ENCODE results near the gene ZNF687.

Gene ZNF687

DNA sequence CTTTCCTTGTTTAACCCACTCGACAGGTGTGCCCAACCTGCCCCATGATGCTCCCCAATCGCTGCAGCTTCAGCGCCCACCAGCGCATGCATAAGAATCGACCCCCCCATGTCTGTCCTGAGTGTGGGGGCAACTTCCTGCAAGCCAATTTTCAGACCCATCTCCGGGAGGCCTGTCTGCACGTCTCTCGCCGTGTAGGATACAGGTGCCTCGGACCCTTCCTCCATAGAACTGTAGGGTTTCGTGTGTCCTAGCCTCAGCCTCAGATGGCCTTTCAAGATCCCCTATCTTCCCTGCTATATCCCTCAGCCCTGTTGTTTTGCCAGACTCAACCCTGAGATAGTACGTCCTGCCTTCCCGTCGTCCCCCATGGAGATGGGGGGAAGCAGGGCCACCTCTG lies 6.4 kb downstream of the ZNF687 start:
- Histone ChIP-seq H3K36me3 (peaks cover 71 to 89% (median 78%) of the 10 kb centered on the region in 3 donors), H3K9me3 (no peaks in the 10 kb centered on the region), H3K4me1 (peaks cover 0 to 23% (median 10%) of the 10 kb centered on the region in 4 donors), H3K4me3 (no peak overlapping the region), H3K27me3 (no peaks in the 10 kb centered on the region), H3K27ac (no peak overlapping the region)
- intact Hi-C loops (cut with DNase I; ENCODE audit: low total_unique reads), result no loop called here
- no peak for TF ChIP-seq CTCF (IDR thresholded peaks at IDR 0.05)
- DNase-seq, result no peak

- Histone ChIP-seq H3K27ac (no peak overlapping the region), H3K9me3 (no peaks in the 10 kb centered on the region), H3K27me3 (no peaks in the 10 kb centered on the region), H3K36me3 (peaks cover 80 to 97% (median 86%) of the 10 kb centered on the region in 3 donors), H3K4me1 (peaks cover 0 to 15% (median 2%) of the 10 kb centered on the region in 4 donors), H3K4me3 (no peak overlapping the region)
- no peak for TF ChIP-seq CTCF (IDR thresholded peaks at IDR 0.05)
- DNase-seq, result no peak
- intact Hi-C loops (cut with DNase I; ENCODE audit: low total_unique reads), result no loop called here
Observed at GRCh38 chr1:151289080-151289935, 7.2 kb downstream of the ZNF687 start.

- no peak overlapping the region for H3K4me3 ChIP-seq
- H3K4me1 ChIP-seq, result peaks cover 0 to 13% (median 0%) of the 10 kb centered on the region in 4 donors
- H3K27ac ChIP-seq, result no peak overlapping the region
- H3K36me3 ChIP-seq, result peaks cover 88 to 100% (median 95%) of the 10 kb centered on the region in 3 donors
- no peaks in the 10 kb centered on the region for H3K27me3 ChIP-seq
- intact Hi-C loops (cut with DNase I; ENCODE audit: low total_unique reads), result no loop called here
- no peak for DNase-seq
- H3K9me3 ChIP-seq, result no peaks in the 10 kb centered on the region
- no peak for TF ChIP-seq CTCF (IDR thresholded peaks at IDR 0.05)
Observed at GRCh38 chr1:151289991-151290708, 8.1 kb downstream of the ZNF687 start.

DNA sequence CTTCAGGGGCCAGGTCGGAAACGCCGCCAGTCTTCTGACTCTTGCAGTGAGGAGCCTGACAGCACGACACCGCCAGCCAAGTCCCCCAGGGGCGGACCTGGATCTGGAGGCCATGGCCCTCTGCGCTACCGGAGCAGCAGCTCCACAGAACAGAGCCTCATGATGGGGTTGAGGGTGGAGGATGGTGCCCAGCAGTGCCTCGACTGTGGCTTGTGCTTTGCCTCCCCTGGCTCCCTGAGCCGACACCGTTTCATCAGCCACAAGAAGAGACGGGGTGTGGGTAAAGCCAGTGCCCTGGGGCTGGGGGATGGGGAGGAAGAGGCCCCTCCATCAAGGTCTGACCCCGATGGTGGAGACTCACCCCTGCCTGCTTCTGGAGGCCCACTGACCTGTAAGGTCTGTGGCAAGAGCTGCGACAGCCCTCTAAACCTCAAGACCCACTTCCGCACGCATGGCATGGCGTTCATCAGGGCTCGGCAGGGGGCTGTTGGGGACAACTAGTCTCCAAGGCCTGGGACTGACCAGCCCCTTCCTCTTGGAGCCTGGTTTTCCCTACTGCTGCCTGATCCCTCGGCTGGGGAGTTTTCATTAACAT lies 8.7 kb downstream of the ZNF687 start:
- Histone ChIP-seq H3K36me3 (peaks cover 92 to 100% (median 96%) of the 10 kb centered on the region in 3 donors), H3K27me3 (no peaks in the 10 kb centered on the region), H3K27ac (no peak overlapping the region), H3K4me3 (no peak overlapping the region), H3K9me3 (no peaks in the 10 kb centered on the region), H3K4me1 (peaks cover 0 to 13% (median 0%) of the 10 kb centered on the region in 4 donors)
- intact Hi-C loops (cut with DNase I; ENCODE audit: low total_unique reads), result no loop called here
- no peak for TF ChIP-seq CTCF (IDR thresholded peaks at IDR 0.05)
- no peak for DNase-seq

DNA sequence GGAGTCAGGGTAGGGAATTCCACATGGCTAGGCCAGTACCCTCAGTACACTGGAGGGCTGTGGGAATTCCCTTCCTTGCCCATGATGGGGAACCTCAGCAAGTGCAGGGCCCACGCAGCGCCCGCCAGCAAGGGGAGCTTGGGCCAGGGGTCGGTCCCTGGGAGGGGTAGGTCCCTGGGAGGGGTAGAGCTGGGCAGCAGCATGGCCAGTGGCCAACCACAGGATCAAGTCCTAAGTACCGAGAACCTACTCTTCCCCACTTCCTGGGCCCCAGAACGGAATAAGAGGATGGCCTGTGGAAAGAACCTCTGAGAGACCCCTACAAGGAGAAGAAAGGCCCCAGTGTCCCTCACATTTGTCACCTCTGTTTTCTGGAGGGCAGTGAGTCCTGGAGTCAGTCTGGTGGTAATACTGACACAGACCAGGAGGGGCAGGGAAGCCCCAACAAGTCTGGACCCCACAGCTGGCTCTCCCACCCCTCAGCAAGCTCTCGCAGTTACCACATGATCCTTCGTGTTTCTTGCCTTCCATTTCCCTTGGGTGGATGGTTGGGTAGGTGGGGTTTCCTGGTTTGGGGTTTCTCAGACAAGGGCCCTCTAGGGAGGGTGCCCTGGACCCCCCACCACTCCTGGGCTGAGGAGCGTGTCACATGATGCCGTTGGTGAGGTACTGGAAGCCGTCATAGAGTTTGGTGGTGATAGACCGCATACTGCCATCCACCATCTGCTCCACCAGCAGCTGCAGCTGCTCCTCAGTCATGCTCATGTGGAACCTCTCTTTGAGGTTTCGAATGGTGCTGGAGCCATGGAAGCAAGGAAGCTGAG lies 10.3 kb downstream of the ZNF687 start:
- H3K4me1 ChIP-seq, result peaks cover 0 to 13% (median 0%) of the 10 kb centered on the region in 4 donors
- TF ChIP-seq CTCF (IDR thresholded peaks at IDR 0.05), result no peak
- H3K9me3 ChIP-seq, result no peaks in the 10 kb centered on the region
- no peak overlapping the region for H3K4me3 ChIP-seq
- no peak for DNase-seq
- no peak overlapping the region for H3K27ac ChIP-seq
- peaks cover 94 to 100% (median 95%) of the 10 kb centered on the region in 3 donors for H3K36me3 ChIP-seq
- intact Hi-C loops (cut with DNase I; ENCODE audit: low total_unique reads), result no loop called here
- no peaks in the 10 kb centered on the region for H3K27me3 ChIP-seq
